IgD-negative memory B cell (primary cell): ENCODE data around the gene SLIT3. TPM values are rescaled to one million over a fixed set of nuclear protein-coding genes. Genes with fewer than 3 reads are reported as not detected.

Experiments used
- H3K27ac Mint-ChIP-seq, 3 donors: one replicate each; pipeline ENCODE4 v1.8.0; 2020 to 2022; ENCODE audit warnings: mild to moderate bottlenecking in 3 of 3, mixed read lengths in 3 of 3, moderate library complexity in 1 of 3
- H3K27me3 Mint-ChIP-seq: one replicate; pipeline ENCODE4 v1.8.0; 2021; ENCODE audit warnings: mixed read lengths
- H3K36me3 Mint-ChIP-seq: one replicate; pipeline ENCODE4 v1.8.0; 2020; ENCODE audit warnings: mild to moderate bottlenecking, mixed read lengths
- H3K4me1 Mint-ChIP-seq, 3 donors: one replicate each; pipeline ENCODE4 v1.8.0; 2020 to 2022; ENCODE audit warnings: mixed read lengths in 3 of 3, mild to moderate bottlenecking in 1 of 3
- H3K4me3 Mint-ChIP-seq, 4 donors: one replicate each; pipeline ENCODE4 v1.8.0; 2020 to 2022; ENCODE audit warnings: mild to moderate bottlenecking in 4 of 4, mixed read lengths in 4 of 4, moderate library complexity in 3 of 4
- H3K9me3 Mint-ChIP-seq, 3 donors: one replicate each; pipeline ENCODE4 v1.8.0; 2020 to 2021; ENCODE audit warnings: mixed read lengths in 3 of 3, mild to moderate bottlenecking in 1 of 3
- polyA plus RNA-seq: library from polyadenylated mRNA; unstranded; fragments of 300-500 nt; fragmentation: Illumina TruSeq; gene quantifications from one replicate; pipeline ENCODE4 v1.2.3, GENCODE V29; 2021

SLIT3 gene
- polyA plus RNA-seq, 1 donor from 2014 or later, result not detected

- no peak overlapping the region for H3K27ac Mint-ChIP-seq
- peaks cover 7% of the 10 kb centered on the region for H3K27me3 Mint-ChIP-seq
- no peaks in the 10 kb centered on the region for H3K4me1 Mint-ChIP-seq
- no peak overlapping the region for H3K4me3 Mint-ChIP-seq
- H3K9me3 Mint-ChIP-seq, result no peaks in the 10 kb centered on the region
- no peaks in the 10 kb centered on the region for H3K36me3 Mint-ChIP-seq
These were observed 637.5 kb downstream of the SLIT3 start for GRCh38 chr5:168663276-168664004.

DNA sequence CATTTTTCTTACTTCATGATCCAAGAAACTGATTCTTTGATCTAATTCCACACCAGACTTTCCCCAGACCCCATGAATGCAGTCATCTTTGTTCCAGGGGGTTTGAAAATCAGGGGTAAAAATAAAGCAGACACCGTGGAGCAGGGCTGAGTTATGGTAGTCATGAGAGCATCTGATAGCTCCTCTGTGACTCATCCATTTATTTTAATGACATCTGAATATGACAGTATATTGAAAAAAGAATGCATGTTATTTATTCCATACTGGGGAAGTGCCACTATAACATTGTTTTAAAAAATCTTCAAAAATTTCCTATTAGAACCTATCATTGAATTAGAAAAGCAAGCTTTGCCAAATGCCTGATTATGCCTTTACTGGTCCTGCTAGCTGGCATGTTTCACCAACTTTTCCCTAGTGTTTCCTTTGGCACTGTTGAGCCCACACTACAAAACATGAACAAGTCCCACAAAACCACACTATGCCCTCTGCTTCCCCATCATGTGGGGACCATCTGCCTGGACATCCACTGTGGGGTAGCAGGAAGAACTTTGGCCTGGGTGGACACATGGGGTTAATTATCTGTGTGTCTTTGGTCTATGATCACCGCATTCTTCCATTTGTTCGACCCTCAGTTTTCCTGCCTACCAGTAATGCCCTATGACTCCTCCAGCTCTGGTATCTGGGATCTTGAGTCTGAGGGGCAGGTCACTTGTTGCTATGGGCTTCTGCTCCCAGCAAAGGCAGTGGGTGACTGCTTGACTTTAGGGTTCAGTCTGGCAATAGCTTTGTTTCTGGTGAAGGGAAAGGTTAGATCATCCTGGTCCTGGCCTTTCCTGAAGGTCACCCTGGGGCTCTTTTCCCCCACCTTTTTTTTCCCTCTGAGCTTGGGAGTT, 639.1 kb downstream of the SLIT3 start:
- no peak overlapping the region for H3K4me3 Mint-ChIP-seq
- H3K27ac Mint-ChIP-seq, result no peak overlapping the region
- H3K4me1 Mint-ChIP-seq, result no peaks in the 10 kb centered on the region
- no peaks in the 10 kb centered on the region for H3K36me3 Mint-ChIP-seq
- H3K27me3 Mint-ChIP-seq, result peaks cover 8% of the 10 kb centered on the region
- no peaks in the 10 kb centered on the region for H3K9me3 Mint-ChIP-seq

- no peaks in the 10 kb centered on the region for H3K4me1 Mint-ChIP-seq
- no peaks in the 10 kb centered on the region for H3K9me3 Mint-ChIP-seq
- H3K27me3 Mint-ChIP-seq, result peaks cover 8% of the 10 kb centered on the region
- no peak overlapping the region for H3K27ac Mint-ChIP-seq
- H3K4me3 Mint-ChIP-seq, result no peak overlapping the region
- no peaks in the 10 kb centered on the region for H3K36me3 Mint-ChIP-seq
These were observed 640.2 kb downstream of the SLIT3 start for GRCh38 chr5:168660691-168661090.

GRCh38 chr5:168659286-168659847, 641.6 kb downstream of the SLIT3 start:
- Mint-ChIP-seq H3K27ac (no peak overlapping the region), H3K4me3 (no peak overlapping the region), H3K36me3 (peaks cover 2% of the 10 kb centered on the region), H3K4me1 (no peaks in the 10 kb centered on the region), H3K9me3 (no peaks in the 10 kb centered on the region), H3K27me3 (peaks cover 8% of the 10 kb centered on the region)

- no peaks in the 10 kb centered on the region for H3K4me1 Mint-ChIP-seq
These were observed 642.5 kb downstream of the SLIT3 start for GRCh38 chr5:168658394-168658793.

DNA sequence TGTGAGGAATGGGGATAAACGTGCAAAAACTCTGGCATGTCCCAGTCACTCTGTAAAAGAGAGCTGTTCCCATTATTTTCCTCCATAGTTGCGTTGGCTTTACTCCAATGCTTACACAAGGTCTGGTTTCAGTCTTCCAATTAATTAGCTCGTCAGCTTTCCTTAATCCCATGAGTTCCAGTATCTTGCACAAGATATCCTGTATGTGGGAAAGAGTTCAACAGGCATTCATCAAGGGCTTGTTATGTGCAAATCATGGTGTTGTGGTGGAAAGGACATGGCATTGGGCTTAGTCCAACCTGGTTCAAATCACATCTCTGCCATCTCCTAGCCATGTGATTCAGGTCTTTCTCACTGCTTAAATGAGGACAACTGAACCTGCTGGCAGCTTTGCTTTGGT, 644.3 kb downstream of the SLIT3 start:
- Mint-ChIP-seq H3K9me3 (no peaks in the 10 kb centered on the region), H3K27ac (no peak overlapping the region), H3K27me3 (peaks cover 7% of the 10 kb centered on the region), H3K4me1 (no peaks in the 10 kb centered on the region), H3K36me3 (peaks cover 3% of the 10 kb centered on the region), H3K4me3 (no peak overlapping the region)

More at GRCh38 chr5:168658394-168658793, 642.5 kb downstream of the SLIT3 start:
- Mint-ChIP-seq H3K9me3 (no peaks in the 10 kb centered on the region), H3K27ac (no peak overlapping the region), H3K36me3 (peaks cover 2% of the 10 kb centered on the region), H3K4me3 (no peak overlapping the region), H3K27me3 (peaks cover 7% of the 10 kb centered on the region)

DNA sequence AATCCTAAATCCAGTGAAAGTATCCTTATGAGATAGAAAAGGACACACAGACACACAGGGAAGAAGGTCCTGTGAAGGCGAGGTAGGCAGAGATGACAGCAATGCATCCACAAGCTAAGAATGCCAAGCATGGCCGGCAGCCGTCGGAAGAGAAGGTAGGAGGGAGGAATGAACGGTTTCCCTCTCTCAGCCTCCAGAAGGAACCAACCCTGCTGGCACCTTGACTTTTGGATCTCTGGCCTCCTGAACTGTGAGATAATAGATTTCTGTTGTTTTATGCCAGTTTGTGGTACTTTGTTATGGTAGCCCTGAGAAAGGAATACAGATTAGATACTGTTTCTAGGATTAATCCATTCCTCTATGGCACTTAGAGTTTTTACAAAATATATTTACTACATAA, 645.6 kb downstream of the SLIT3 start:
- H3K27ac Mint-ChIP-seq, result no peak overlapping the region
- peaks cover 3% of the 10 kb centered on the region for H3K27me3 Mint-ChIP-seq
- peaks cover 3% of the 10 kb centered on the region for H3K36me3 Mint-ChIP-seq
- H3K4me1 Mint-ChIP-seq, result no peaks in the 10 kb centered on the region
- H3K4me3 Mint-ChIP-seq, result no peak overlapping the region
- H3K9me3 Mint-ChIP-seq, result no peaks in the 10 kb centered on the region

DNA sequence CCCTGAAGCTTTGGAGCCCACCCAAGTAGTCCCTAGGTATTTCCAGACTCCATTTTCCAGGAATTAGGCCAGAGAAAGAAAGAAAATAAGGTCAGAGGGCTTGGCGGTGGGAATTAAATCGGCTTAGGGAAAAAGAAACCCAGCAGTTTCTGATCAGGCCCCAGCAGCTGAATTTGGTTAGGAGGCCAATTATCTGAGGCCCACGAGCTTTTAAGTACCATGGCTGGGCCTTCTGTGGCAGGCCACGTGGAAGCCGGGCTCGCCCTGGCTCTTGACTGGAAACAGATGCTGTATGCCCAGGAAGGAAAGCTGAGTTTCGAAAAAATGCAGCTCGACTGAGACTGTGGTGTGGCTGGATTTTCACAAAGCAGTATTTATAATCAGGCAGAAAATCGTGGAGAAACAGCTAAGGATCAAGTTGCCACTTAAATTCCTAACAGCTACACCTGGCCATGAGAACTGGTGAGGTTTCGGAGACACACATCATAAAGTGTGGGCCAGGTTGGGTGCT, 646.7 kb downstream of the SLIT3 start:
- Mint-ChIP-seq H3K36me3 (peaks cover 3% of the 10 kb centered on the region), H3K4me3 (no peak overlapping the region), H3K27me3 (peaks cover 3% of the 10 kb centered on the region), H3K4me1 (no peaks in the 10 kb centered on the region), H3K27ac (peak overlapping the region in 1 of 3 donors; percentile 20), H3K9me3 (no peaks in the 10 kb centered on the region)

GRCh38 chr5:168653626-168654025, 647.3 kb downstream of the SLIT3 start:
- Mint-ChIP-seq H3K4me1 (no peaks in the 10 kb centered on the region), H3K27ac (no peak overlapping the region), H3K4me3 (no peak overlapping the region), H3K9me3 (no peaks in the 10 kb centered on the region), H3K36me3 (peaks cover 3% of the 10 kb centered on the region), H3K27me3 (peaks cover 3% of the 10 kb centered on the region)

DNA sequence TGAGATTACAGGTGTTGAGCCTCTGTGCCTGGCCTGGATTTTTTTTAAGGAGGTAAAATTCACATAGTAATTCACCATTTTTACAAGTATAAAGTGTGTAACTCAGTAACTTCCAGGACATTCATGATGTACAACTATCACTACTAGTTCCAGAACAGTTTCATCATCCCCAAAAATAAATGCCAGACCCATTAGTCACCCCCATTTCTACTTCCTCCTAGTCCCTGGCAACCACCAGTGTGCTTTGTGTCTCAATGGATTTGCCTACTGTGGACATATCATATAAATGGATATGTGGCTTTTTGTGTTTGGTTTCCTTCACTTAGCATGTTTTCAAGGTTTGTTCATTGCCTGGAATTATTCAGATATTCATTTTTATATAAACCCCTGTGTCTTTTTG, 649.3 kb downstream of the SLIT3 start:
- no peak overlapping the region for H3K4me3 Mint-ChIP-seq
- no peak overlapping the region for H3K27ac Mint-ChIP-seq
- peaks cover 3% of the 10 kb centered on the region for H3K36me3 Mint-ChIP-seq
- no peaks in the 10 kb centered on the region for H3K9me3 Mint-ChIP-seq
- H3K4me1 Mint-ChIP-seq, result no peaks in the 10 kb centered on the region
- H3K27me3 Mint-ChIP-seq, result peaks cover under 1% of the 10 kb centered on the region

DNA sequence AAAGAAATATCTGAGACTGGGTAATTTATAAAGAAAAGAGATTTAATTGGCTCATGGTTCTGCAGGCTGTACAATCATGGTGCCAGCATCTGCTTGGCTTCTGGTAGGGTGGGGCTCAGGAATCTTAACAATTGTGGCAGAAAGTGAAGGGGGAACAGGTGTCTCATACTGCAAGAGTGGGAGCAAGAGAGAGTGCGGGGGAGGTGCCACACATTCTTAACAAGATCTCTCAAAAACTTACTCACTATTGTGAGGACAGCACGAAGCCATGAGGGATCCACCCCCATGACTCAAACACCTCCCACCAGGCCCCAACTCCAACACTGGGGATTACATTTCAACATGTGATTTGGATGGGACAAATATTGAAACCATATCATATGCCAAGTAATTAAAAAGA, 651.6 kb downstream of the SLIT3 start:
- Mint-ChIP-seq H3K4me1 (no peaks in the 10 kb centered on the region), H3K36me3 (peaks cover 4% of the 10 kb centered on the region), H3K9me3 (peaks cover 0 to 2% (median 2%) of the 10 kb centered on the region in 3 donors), H3K4me3 (no peak overlapping the region), H3K27ac (no peak overlapping the region), H3K27me3 (peaks cover 2% of the 10 kb centered on the region)

DNA sequence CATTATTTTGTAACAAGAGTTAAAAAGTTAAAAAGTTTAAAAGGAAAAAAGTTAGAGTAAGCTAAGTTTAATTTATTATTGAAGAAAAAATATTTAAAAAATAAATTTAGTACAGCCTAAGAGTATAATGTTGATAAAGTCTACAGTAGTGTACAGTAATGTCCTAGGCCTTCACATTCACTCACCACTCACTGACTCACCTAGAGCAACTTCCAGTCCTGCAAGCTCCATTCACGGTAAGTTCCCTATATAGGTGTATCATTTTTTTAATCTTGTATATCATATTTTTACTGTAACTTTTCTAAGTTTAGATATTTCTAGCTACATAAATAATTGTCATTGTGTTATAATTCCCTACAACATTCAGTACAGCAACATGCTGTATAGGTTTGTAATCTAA, 652.4 kb downstream of the SLIT3 start:
- no peak overlapping the region for H3K27ac Mint-ChIP-seq
- H3K4me1 Mint-ChIP-seq, result no peaks in the 10 kb centered on the region
- H3K27me3 Mint-ChIP-seq, result peaks cover 2% of the 10 kb centered on the region
- peaks cover 4% of the 10 kb centered on the region for H3K36me3 Mint-ChIP-seq
- H3K4me3 Mint-ChIP-seq, result no peak overlapping the region
- peaks cover 0 to 2% (median 2%) of the 10 kb centered on the region in 3 donors for H3K9me3 Mint-ChIP-seq

- Mint-ChIP-seq H3K4me3 (no peak overlapping the region), H3K27me3 (peaks cover 2% of the 10 kb centered on the region), H3K27ac (no peak overlapping the region), H3K4me1 (no peaks in the 10 kb centered on the region), H3K36me3 (peaks cover 4% of the 10 kb centered on the region), H3K9me3 (peaks cover 0 to 2% (median 2%) of the 10 kb centered on the region in 3 donors)
These were observed 652.9 kb downstream of the SLIT3 start for GRCh38 chr5:168648016-168648415.

DNA sequence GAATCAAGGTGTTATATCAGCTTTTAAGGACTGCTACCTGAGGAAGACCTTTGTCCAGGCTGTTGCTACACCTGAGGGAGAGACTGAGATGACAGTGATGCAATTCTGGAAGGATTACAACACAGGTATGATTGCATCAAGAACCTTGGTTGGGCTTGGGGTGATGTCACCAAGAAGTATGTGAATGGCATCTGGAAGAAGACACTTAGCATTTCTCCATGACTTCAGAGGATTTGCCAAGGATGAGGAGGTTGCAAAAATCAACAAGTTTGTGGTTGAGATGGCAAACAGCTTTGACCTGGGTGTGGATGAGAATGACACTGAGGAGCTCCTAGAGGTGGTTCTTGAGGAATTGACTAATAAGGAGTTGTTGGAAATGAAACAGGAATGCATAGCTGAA, 653.9 kb downstream of the SLIT3 start:
- Mint-ChIP-seq H3K27ac (no peak overlapping the region), H3K4me3 (no peak overlapping the region)

DNA sequence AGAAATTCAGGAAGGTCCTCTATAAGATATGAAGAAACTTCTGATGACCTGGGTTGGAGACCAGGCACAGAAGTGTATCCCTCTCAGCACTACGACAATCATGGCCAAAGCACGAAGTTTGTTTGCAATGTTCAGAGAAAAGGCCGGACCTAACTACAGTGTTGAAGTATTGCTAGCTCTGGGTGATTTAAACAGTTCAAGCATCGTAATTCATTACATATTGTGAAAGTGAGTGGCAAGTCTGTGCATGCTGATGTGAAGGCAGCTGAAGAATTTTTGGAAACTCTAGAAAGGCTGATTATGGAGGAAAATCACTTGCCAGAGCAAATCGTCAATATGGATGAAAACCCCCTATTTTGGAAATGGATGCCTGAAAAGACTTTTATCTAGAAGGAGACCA, 654.6 kb downstream of the SLIT3 start:
- H3K27ac Mint-ChIP-seq, result no peak overlapping the region
- no peaks in the 10 kb centered on the region for H3K4me1 Mint-ChIP-seq
- H3K27me3 Mint-ChIP-seq, result peaks cover 2% of the 10 kb centered on the region
- H3K36me3 Mint-ChIP-seq, result peaks cover 3% of the 10 kb centered on the region
- H3K9me3 Mint-ChIP-seq, result peaks cover 0 to 2% (median 2%) of the 10 kb centered on the region in 3 donors
- no peak overlapping the region for H3K4me3 Mint-ChIP-seq

More for the DNA sequence above, 653.9 kb downstream of the SLIT3 start:
- Mint-ChIP-seq H3K9me3 (peaks cover 0 to 2% (median 2%) of the 10 kb centered on the region in 3 donors), H3K36me3 (peaks cover 3% of the 10 kb centered on the region), H3K27me3 (peaks cover 2% of the 10 kb centered on the region), H3K4me1 (no peaks in the 10 kb centered on the region)
